ENCODE results near the gene KRT1. TPM values are rescaled to one million over a fixed set of nuclear protein-coding genes. Genes with fewer than 3 reads are reported as not detected.
A peak's percentile ranks its signal among the peaks of the same experiment; 100 is the strongest.
"Not testable (repeated sequence)": the region's sequence is repeated elsewhere in the genome, so short reads cannot be mapped to it uniquely, and the experiment has no call there.

Gene KRT1
- not detected in 2 replicates for total RNA-seq (2014; rRNA removed; shearing (Covaris generic))
- not detected in 2 replicates for polyA plus RNA-seq (2015; cell fraction: cytosol; rRNA removed)
- polyA plus RNA-seq (2015; cell fraction: nucleus; rRNA removed), result not detected in 2 replicates

- DNase-seq (ENCODE audit: low read depth), result no peak
These were observed at the start of gene KRT1 for GRCh38 chr12:52680363-52680762. KRT1 (minus strand) TSS chr12:52680407; CDS start chr12:52680348, 59 bp downstream.

GRCh38 chr12:52729147-52729546 lies 48.9 kb upstream of the KRT1 start:
- no peak for DNase-seq (ENCODE audit: low read depth)

DNA sequence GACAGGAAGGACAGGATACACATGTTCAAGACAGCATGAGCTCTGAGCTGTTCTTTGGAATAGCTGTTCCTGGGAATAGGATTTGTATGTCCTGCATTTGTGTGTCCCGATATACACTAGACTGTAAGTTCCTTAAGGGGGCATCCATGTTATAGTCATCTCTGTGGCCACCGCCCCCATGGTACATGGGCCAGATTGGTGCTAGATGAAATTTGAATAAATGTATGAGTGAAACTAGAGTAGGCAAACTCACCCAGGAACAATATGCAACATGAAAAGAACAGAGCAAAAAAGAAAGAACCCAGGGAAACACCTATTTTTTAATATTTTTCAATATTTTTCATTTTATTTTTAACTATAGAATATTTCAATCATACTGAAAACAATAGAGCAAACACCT lies 48.2 kb upstream of the KRT1 start:
- no peak for DNase-seq (ENCODE audit: low read depth)

GRCh38 chr12:52727037-52727436 lies 46.8 kb upstream of the KRT1 start:
- no peak for DNase-seq (ENCODE audit: low read depth)

- DNase-seq (ENCODE audit: low read depth), result no peak
These were observed 46.2 kb upstream of the KRT1 start for GRCh38 chr12:52726451-52726850.

GRCh38 chr12:52724384-52724783 lies 44.2 kb upstream of the KRT1 start:
- DNase-seq (ENCODE audit: low read depth), result no peak

GRCh38 chr12:52722680-52723079 lies 42.5 kb upstream of the KRT1 start:
- DNase-seq (ENCODE audit: low read depth), result no peak

DNA sequence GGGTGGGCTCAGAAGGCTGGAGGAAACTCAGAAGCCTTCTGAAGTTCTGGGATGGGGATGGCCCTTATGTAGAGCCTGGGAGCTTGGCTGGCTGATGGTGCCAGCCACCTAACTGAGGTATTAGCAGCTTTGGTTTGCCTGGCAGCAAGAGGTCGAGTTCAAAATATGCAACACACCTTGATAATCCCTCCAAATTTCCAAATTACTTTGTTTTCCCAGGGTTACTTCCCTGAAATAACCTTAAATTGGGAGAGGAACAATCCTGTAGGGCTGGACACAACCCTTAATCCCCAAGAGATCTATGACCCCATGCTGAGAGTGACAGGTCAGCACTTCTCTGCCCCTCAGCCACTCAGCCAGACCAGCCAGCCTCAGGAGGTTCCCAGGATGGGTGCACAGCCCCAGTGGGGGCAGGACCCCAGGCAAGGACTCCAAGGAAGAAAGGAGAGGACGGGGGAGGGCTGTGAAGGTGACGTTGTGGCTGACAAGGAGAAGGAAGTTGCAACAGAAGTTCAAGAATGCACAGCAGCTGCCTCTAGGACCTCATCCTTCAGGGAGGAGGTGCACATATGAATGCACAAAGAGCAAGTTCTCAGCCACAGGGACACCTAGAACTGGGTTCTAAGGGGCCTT lies 41.7 kb upstream of the KRT1 start:
- DNase-seq (ENCODE audit: low read depth), result no peak

- DNase-seq (ENCODE audit: low read depth), result peak; percentile 58
These were observed 40.2 kb upstream of the KRT1 start for GRCh38 chr12:52720365-52720886.

DNA sequence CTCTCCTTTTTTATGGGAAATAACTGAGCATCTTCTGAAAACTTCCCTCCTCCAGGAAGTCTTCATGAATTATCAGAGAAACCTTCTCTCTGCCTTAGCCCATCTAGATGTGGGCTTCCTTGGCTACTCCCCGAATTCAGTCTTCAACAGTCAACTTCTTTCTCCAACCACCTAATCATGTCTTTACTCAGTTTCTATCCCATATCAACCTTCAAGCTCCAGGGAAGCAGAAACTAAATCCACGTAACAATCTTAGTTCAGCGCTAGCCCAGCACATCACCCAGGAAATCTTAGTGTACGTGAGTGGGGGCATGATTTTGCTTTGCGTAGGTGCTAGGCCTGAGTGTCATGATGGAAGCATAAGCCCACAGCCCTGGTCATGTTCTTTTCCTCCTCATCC lies 35.9 kb upstream of the KRT1 start:
- DNase-seq (ENCODE audit: low read depth), result no peak

- DNase-seq (ENCODE audit: low read depth), result peak; percentile 4
These were observed 35.2 kb upstream of the KRT1 start for GRCh38 chr12:52715416-52715815.

DNA sequence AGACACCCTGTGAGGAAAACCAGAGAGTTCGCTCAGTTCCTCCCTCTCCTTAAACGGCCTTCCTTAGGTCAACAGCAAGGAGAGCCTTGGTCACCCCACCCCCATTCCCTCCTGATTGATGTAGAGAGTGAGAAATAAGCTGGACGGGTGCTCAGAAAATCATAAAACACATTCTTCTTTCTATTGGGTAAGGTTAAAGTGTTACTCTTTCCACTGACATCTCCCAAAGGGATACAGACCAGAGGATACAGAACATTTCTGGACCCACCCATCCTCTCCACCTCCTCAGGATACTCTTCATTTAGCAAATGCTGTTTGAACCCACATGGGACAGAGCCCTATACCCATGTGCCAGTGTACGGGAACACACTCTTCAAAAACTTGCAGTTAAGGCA lies 34.7 kb upstream of the KRT1 start:
- no peak for DNase-seq (ENCODE audit: low read depth)

DNA sequence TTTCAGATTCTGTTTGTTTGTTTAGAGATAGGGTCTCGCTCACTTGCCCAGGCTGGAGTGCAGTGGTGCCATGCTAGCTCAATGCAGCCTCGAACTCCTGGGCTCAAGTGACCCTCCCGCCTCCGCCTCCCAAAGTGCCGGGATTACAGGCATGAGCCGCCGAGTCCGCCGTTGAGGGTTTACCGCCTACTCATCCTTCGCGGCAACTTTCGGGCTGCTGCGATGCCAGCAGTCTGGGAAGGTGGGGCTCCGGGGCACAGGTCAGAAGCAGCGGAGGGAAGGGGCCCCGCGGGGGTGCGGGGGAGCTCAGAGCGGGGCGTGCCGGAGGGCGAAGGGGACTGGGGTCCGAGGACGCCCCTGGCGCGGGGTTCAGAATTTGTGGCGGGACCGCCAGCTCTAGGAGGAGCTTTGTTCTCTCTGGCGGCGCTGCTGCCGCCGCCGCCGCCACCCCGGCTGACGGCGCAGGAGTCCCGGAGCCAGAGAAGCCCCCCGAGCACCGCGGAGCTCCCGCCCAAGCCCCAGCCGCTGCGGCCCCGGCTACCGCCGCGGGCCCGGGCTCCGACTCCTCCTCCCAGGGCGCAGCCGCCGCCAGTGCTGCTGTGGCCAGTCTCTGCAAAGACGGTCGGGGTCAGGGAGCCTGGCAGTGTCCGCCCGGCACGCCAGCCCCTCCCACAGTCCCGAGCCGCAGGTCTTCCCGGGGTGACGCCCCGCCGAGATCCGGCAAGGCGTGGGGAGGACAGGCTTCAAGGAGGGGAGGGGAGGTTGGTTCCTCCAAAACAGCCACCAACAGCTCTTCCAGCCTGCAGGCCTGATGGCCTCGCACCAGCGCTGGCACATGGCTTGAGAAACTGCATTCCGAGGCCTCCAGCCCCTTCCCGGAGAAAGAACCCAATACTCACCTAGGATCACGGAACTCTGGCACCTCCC lies 34.0 kb upstream of the KRT1 start:
- no peak for DNase-seq (ENCODE audit: low read depth)

- DNase-seq (ENCODE audit: low read depth), result not testable (repeated sequence)
These were observed 31.9 kb upstream of the KRT1 start for GRCh38 chr12:52712122-52712521.

GRCh38 chr12:52710730-52711129 lies 30.5 kb upstream of the KRT1 start:
- DNase-seq (ENCODE audit: low read depth), result no peak

- DNase-seq (ENCODE audit: low read depth), result no peak
These were observed 27.8 kb upstream of the KRT1 start for GRCh38 chr12:52708010-52708409.

DNA sequence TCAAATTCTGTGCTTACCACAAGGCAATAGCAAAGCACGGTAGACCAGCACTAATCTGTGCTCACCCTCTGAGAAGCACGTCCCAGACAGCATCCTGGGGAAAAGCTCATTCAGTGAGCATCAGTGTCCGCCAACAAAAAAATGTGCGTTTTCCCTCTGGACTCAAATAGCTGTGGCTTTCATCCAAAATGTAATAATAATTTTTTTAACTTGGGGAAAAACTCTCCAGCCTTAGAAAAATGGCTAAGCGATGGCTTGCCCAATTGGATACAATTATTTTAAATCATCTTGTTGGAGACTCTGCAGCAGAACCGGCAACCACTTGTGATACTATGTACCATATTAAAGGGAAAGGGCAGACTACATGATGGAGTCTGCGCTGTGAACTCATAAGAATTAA lies 24.3 kb upstream of the KRT1 start:
- DNase-seq (ENCODE audit: low read depth), result no peak

DNA sequence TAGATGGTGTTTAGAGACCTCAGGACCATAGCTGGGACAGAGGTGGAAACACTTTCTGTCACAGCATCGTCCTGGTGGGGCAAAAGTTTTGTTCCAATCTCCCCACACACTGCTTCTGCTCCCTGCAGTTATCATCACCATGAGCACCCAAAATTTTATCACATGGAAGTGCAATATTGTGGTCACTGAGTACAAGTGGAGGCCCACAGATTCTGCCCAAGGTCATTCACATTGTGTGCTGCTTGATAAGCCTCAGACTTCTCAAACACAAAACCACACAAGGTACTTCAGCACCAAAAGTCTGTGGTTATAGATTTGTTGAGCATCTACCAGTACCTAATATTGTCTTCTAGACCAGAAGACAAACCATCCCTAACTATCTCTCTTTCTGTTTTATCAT lies 23.7 kb upstream of the KRT1 start:
- no peak for DNase-seq (ENCODE audit: low read depth)

GRCh38 chr12:52703424-52703823 lies 23.2 kb upstream of the KRT1 start, which contains the start of gene KRT77:
KRT77 (minus strand) TSS chr12:52703524; CDS start chr12:52703434, 90 bp downstream.
- no peak for DNase-seq (ENCODE audit: low read depth)

- DNase-seq (ENCODE audit: low read depth), result no peak
These were observed 22.1 kb upstream of the KRT1 start for GRCh38 chr12:52702338-52702737.

GRCh38 chr12:52701281-52701680 lies 21.1 kb upstream of the KRT1 start:
- no peak for DNase-seq (ENCODE audit: low read depth)

- no peak for DNase-seq (ENCODE audit: low read depth)
These were observed 19.8 kb upstream of the KRT1 start for GRCh38 chr12:52699960-52700359.
